Inferior parietal cortex (tissue), 1 donor: ENCODE results near the gene GLI3.
"Not testable (repeated sequence)": the region's sequence is repeated elsewhere in the genome, so short reads cannot be mapped to it uniquely, and the experiment has no call there.

Source experiments
- DNase-seq: peaks from one replicate; pipeline ENCODE4 v3.0.0-alpha.2; 2016; ENCODE audit errors: extremely low spot score

GLI3 gene

GRCh38 chr7:42212541-42213090 lies 24.4 kb downstream of the GLI3 start:
- DNase-seq, result no peak

- DNase-seq, result no peak
Measured at GRCh38 chr7:42211938-42212337, 25.1 kb downstream of the GLI3 start.

GRCh38 chr7:42210779-42211178 lies 26.2 kb downstream of the GLI3 start:
- no peak for DNase-seq

GRCh38 chr7:42210333-42210732 lies 26.7 kb downstream of the GLI3 start:
- DNase-seq, result no peak

- not testable (repeated sequence) for DNase-seq
Measured at GRCh38 chr7:42209085-42209484, 27.9 kb downstream of the GLI3 start.

- no peak for DNase-seq
Measured at GRCh38 chr7:42208572-42208971, 28.4 kb downstream of the GLI3 start.

GRCh38 chr7:42207420-42207819 lies 29.6 kb downstream of the GLI3 start:
- no peak for DNase-seq

GRCh38 chr7:42203336-42203735 lies 33.7 kb downstream of the GLI3 start:
- no peak for DNase-seq

- DNase-seq, result no peak
Measured at GRCh38 chr7:42202601-42203000, 34.4 kb downstream of the GLI3 start.

GRCh38 chr7:42198974-42199668 lies 37.9 kb downstream of the GLI3 start:
- no peak for DNase-seq

GRCh38 chr7:42198296-42198695 lies 38.7 kb downstream of the GLI3 start:
- no peak for DNase-seq

- DNase-seq, result no peak
Measured at GRCh38 chr7:42197451-42197850, 39.6 kb downstream of the GLI3 start.

GRCh38 chr7:42194238-42194637 lies 42.8 kb downstream of the GLI3 start:
- no peak for DNase-seq

GRCh38 chr7:42193471-42194129 lies 43.4 kb downstream of the GLI3 start:
- DNase-seq, result no peak

GRCh38 chr7:42192851-42193461 lies 44.1 kb downstream of the GLI3 start:
- no peak for DNase-seq

- no peak for DNase-seq
Measured at GRCh38 chr7:42192066-42192465, 44.9 kb downstream of the GLI3 start.

- no peak for DNase-seq
Measured at GRCh38 chr7:42189535-42189934, 47.5 kb downstream of the GLI3 start.

GRCh38 chr7:42186151-42186550 lies 50.9 kb downstream of the GLI3 start:
- DNase-seq, result no peak

GRCh38 chr7:42185726-42186125 lies 51.3 kb downstream of the GLI3 start:
- DNase-seq, result no peak

- no peak for DNase-seq
Measured at GRCh38 chr7:42183547-42183946, 53.5 kb downstream of the GLI3 start.

- DNase-seq, result no peak
Measured at GRCh38 chr7:42181566-42181965, 55.4 kb downstream of the GLI3 start.

GRCh38 chr7:42180806-42181205 lies 56.2 kb downstream of the GLI3 start:
- no peak for DNase-seq

GRCh38 chr7:42176724-42177101 lies 60.3 kb downstream of the GLI3 start:
- no peak for DNase-seq
